WTC11 (cell line): Measurements from ENCODE around the gene STUB1.

Experiments used
- CREB1 ChIP-seq: sonication (generic); formaldehyde crosslinking; IDR thresholded peaks from 2 replicates; pipeline ENCODE4 v1.8.0; 2023; ENCODE audit warnings: mild to moderate bottlenecking, missing genetic modification reagents
- GABPB1 ChIP-seq: sonication (generic); formaldehyde crosslinking; IDR thresholded peaks from 2 replicates; pipeline ENCODE4 v1.8.1; 2023; ENCODE audit warnings: mild to moderate bottlenecking, missing genetic modification reagents
- NR1H2 ChIP-seq: sonication (generic); formaldehyde crosslinking; IDR thresholded peaks from 2 replicates; pipeline ENCODE4 v1.9.0; 2021; ENCODE audit warnings: mild to moderate bottlenecking, moderate library complexity, missing genetic modification reagents
- NR2C2 ChIP-seq: sonication (generic); formaldehyde crosslinking; IDR thresholded peaks from 2 replicates; pipeline ENCODE4 v1.8.0; 2022; ENCODE audit warnings: mild to moderate bottlenecking, missing genetic modification reagents
- NR3C1 ChIP-seq: sonication (generic); formaldehyde crosslinking; conservative IDR thresholded peaks from 2 replicates; pipeline ENCODE4 v1.8.1; 2023; ENCODE audit warnings: low read depth, mild to moderate bottlenecking, missing genetic modification reagents
- RELA ChIP-seq: sonication (generic); formaldehyde crosslinking; IDR thresholded peaks from 2 replicates; pipeline ENCODE4 v1.8.1; 2022; ENCODE audit warnings: missing genetic modification reagents, mild to moderate bottlenecking, borderline replicate concordance
- TP53 ChIP-seq: sonication (generic); formaldehyde crosslinking; IDR thresholded peaks from 2 replicates; pipeline ENCODE4 v1.8.1; 2023; ENCODE audit warnings: mild to moderate bottlenecking, missing genetic modification reagents
- TF ChIP-seq, protein P1 (sequence below): fragments of 200-600 bp; IDR thresholded peaks from 2 replicates; pipeline ENCODE4 v1.8.0; 2022; ENCODE audit warnings: antibody characterized with exemption
- TF ChIP-seq, protein P2 (sequence below): sonication (generic); formaldehyde crosslinking; IDR thresholded peaks from 2 replicates; pipeline ENCODE4 v1.8.1; 2023; ENCODE audit warnings: mild to moderate bottlenecking, missing genetic modification reagents, moderate library complexity
- TF ChIP-seq, protein P3 (sequence below): sonication (generic); formaldehyde crosslinking; IDR thresholded peaks from 2 replicates; pipeline ENCODE4 v1.8.0; 2022; ENCODE audit warnings: mild to moderate bottlenecking, missing genetic modification reagents
- TF ChIP-seq, protein P4 (sequence below): sonication (generic); formaldehyde crosslinking; IDR thresholded peaks from 2 replicates; pipeline ENCODE4 v1.8.0; 2023; ENCODE audit warnings: missing genetic modification reagents
- TF ChIP-seq, protein P5 (sequence below): sonication (generic); formaldehyde crosslinking; IDR thresholded peaks from 2 replicates; pipeline ENCODE4 v1.8.0; 2022; ENCODE audit warnings: mild to moderate bottlenecking, missing genetic modification reagents
- TF ChIP-seq, protein P6 (sequence below): fragments of 250-450 bp; sonication (Bioruptor Pico); IDR thresholded peaks from 2 replicates; pipeline ENCODE4 v1.9.0; 2021; ENCODE audit warnings: mild to moderate bottlenecking

DNA sequence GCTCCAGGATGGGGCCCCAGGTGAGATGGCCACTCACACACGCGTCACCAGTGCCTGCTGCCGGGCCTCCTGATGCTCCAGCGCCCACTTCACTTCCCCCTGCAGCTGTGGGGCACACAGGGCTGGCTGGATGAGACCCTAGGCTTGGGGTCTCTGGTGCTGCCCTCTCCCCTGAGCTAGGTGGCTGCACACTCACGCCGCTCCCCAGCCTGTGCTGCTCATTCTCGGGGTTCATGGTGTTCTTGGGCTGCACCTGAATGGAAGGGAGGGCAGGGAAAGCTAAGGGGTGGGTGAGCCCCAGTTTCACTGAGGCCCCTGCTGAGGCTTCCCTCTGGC, 44.8 kb downstream of the STUB1 start:
- TF ChIP-seq, protein P1, sequence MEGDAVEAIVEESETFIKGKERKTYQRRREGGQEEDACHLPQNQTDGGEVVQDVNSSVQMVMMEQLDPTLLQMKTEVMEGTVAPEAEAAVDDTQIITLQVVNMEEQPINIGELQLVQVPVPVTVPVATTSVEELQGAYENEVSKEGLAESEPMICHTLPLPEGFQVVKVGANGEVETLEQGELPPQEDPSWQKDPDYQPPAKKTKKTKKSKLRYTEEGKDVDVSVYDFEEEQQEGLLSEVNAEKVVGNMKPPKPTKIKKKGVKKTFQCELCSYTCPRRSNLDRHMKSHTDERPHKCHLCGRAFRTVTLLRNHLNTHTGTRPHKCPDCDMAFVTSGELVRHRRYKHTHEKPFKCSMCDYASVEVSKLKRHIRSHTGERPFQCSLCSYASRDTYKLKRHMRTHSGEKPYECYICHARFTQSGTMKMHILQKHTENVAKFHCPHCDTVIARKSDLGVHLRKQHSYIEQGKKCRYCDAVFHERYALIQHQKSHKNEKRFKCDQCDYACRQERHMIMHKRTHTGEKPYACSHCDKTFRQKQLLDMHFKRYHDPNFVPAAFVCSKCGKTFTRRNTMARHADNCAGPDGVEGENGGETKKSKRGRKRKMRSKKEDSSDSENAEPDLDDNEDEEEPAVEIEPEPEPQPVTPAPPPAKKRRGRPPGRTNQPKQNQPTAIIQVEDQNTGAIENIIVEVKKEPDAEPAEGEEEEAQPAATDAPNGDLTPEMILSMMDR = no peak
- TF ChIP-seq NR2C2 (no peak), GABPB1 (CRISPR knock-in tag) (no peak), TP53 (CRISPR knock-in tag) (no peak), RELA (no peak), NR1H2 (no peak), NR3C1 (CRISPR knock-in tag) (no peak), CREB1 (CRISPR knock-in tag) (no peak)
- TF ChIP-seq, protein P2, sequence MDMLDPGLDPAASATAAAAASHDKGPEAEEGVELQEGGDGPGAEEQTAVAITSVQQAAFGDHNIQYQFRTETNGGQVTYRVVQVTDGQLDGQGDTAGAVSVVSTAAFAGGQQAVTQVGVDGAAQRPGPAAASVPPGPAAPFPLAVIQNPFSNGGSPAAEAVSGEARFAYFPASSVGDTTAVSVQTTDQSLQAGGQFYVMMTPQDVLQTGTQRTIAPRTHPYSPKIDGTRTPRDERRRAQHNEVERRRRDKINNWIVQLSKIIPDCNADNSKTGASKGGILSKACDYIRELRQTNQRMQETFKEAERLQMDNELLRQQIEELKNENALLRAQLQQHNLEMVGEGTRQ (CRISPR knock-in tag) = no peak
- TF ChIP-seq, protein P3, sequence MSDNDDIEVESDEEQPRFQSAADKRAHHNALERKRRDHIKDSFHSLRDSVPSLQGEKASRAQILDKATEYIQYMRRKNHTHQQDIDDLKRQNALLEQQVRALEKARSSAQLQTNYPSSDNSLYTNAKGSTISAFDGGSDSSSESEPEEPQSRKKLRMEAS (CRISPR knock-in tag) = no peak
- TF ChIP-seq, protein P4, sequence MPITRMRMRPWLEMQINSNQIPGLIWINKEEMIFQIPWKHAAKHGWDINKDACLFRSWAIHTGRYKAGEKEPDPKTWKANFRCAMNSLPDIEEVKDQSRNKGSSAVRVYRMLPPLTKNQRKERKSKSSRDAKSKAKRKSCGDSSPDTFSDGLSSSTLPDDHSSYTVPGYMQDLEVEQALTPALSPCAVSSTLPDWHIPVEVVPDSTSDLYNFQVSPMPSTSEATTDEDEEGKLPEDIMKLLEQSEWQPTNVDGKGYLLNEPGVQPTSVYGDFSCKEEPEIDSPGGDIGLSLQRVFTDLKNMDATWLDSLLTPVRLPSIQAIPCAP = no peak
- TF ChIP-seq, protein P5, sequence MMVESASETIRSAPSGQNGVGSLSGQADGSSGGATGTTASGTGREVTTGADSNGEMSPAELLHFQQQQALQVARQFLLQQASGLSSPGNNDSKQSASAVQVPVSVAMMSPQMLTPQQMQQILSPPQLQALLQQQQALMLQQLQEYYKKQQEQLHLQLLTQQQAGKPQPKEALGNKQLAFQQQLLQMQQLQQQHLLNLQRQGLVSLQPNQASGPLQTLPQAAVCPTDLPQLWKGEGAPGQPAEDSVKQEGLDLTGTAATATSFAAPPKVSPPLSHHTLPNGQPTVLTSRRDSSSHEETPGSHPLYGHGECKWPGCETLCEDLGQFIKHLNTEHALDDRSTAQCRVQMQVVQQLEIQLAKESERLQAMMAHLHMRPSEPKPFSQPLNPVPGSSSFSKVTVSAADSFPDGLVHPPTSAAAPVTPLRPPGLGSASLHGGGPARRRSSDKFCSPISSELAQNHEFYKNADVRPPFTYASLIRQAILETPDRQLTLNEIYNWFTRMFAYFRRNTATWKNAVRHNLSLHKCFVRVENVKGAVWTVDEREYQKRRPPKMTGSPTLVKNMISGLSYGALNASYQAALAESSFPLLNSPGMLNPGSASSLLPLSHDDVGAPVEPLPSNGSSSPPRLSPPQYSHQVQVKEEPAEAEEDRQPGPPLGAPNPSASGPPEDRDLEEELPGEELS = no peak
- TF ChIP-seq, protein P6, sequence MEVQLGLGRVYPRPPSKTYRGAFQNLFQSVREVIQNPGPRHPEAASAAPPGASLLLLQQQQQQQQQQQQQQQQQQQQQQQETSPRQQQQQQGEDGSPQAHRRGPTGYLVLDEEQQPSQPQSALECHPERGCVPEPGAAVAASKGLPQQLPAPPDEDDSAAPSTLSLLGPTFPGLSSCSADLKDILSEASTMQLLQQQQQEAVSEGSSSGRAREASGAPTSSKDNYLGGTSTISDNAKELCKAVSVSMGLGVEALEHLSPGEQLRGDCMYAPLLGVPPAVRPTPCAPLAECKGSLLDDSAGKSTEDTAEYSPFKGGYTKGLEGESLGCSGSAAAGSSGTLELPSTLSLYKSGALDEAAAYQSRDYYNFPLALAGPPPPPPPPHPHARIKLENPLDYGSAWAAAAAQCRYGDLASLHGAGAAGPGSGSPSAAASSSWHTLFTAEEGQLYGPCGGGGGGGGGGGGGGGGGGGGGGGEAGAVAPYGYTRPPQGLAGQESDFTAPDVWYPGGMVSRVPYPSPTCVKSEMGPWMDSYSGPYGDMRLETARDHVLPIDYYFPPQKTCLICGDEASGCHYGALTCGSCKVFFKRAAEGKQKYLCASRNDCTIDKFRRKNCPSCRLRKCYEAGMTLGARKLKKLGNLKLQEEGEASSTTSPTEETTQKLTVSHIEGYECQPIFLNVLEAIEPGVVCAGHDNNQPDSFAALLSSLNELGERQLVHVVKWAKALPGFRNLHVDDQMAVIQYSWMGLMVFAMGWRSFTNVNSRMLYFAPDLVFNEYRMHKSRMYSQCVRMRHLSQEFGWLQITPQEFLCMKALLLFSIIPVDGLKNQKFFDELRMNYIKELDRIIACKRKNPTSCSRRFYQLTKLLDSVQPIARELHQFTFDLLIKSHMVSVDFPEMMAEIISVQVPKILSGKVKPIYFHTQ (CRISPR knock-in tag) = no peak
